Activated CD4-positive, alpha-beta T cell treated with anti-CD3 and anti-CD28 coated beads for 48 hours (primary cell): Measurements from ENCODE around the gene ENTPD6.
"Not testable (repeated sequence)": the region's sequence is repeated elsewhere in the genome, so short reads cannot be mapped to it uniquely, and the experiment has no call there.

ENCODE experiments used
- DNase-seq: peaks from one replicate; pipeline ENCODE4 v3.0.0-alpha.2; 2020

ENTPD6 gene

GRCh38 chr20:25225642-25226432 lies 30.3 kb downstream of the ENTPD6 start:
- DNase-seq = no peak

GRCh38 chr20:25226433-25227316 lies 31.2 kb downstream of the ENTPD6 start:
- DNase-seq = no peak

DNA sequence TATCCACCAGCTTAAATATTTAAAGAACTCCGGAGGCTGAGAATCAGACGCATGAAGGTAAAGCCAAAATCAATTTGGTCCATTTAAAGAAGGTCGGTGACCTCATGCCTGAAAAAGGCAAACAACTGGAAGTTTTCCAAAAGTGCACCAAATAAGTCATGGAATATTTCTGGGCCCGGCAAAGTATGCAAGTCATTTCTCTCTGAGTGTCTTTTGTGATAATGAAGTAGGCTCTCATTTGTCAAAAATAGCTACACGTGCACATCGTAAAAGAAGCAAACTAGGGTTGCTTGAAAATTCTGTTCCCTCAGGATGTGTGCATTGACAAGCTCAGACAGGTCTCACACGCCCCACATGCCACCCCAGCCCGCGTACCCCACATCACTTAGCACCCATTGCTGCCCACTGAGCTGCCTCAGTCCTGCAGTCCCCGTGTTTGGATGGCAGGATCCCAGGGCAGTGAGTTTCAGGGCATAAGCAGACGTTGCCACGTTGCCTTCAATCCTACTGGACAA lies 31.9 kb downstream of the ENTPD6 start:
- no peak for DNase-seq

GRCh38 chr20:25229486-25230165 lies 34.1 kb downstream of the ENTPD6 start:
- no peak for DNase-seq

GRCh38 chr20:25230166-25230831 lies 34.8 kb downstream of the ENTPD6 start:
- no peak for DNase-seq

- no peak for DNase-seq
Observed at GRCh38 chr20:25233016-25233772, 37.7 kb downstream of the ENTPD6 start.

DNA sequence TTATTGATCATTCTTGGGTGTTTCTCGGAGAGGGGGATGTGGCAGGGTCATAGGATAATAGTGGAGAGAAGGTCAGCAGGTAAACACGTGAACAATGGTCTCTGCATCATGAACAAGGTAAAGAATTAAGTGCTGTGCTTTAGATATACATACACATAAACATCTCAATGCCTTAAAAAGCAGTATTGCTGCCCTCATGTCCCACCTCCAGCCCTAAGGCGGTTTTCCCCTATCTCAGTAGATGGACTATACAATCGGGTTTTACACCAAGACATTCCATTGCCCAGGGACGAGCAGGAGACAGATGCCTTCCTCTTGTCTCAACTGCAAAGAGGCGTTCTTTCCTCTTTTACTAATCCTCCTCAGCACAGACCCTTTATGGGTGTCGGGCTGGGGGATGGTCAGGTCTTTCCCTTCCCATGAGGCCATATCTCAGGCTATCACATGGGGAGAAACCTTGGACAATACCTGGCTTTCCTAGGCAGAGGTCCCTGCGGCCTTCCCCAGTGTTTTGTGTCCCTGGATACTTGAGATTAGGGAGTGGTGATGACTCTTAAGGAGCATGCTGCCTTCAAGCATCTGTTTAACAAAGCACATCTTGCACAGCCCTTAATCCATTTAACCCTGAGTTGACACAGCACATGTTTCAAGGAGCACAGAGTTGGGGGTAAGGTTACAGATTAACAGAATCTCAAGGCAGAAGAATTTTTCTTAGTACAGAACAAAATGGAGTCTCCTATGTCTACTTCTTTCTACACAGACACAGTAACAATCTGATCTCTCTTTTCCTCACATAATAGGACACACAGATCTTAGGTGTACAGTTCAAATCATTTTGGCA lies 38.7 kb downstream of the ENTPD6 start:
- not testable (repeated sequence) for DNase-seq

GRCh38 chr20:25236450-25237304 lies 41.2 kb downstream of the ENTPD6 start:
- no peak for DNase-seq

- peak; percentile 79 for DNase-seq
Observed at GRCh38 chr20:25237610-25238318, 42.3 kb downstream of the ENTPD6 start.

GRCh38 chr20:25238319-25239037 lies 43.0 kb downstream of the ENTPD6 start:
- DNase-seq = no peak

GRCh38 chr20:25239387-25240370 lies 44.2 kb downstream of the ENTPD6 start:
- no peak for DNase-seq

- DNase-seq = not testable (repeated sequence)
Observed at GRCh38 chr20:25240851-25241658, 45.5 kb downstream of the ENTPD6 start.

DNA sequence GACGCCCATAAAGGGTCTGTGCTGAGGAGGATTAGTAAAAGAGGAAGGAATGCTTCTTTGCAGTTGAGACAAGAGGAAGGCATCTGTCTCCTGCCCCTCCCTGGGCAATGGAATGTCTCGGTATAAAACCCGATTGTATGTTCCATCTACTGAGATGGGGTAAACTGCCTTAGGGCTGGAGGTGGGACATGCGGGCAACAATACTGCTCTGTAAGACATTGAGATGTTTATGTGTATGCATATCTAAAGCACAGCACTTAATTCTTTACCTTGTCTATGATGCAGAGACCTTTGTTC lies 46.1 kb downstream of the ENTPD6 start:
- DNase-seq = not testable (repeated sequence)

- no peak for DNase-seq
Observed at GRCh38 chr20:25242231-25242630, 46.7 kb downstream of the ENTPD6 start.

DNA sequence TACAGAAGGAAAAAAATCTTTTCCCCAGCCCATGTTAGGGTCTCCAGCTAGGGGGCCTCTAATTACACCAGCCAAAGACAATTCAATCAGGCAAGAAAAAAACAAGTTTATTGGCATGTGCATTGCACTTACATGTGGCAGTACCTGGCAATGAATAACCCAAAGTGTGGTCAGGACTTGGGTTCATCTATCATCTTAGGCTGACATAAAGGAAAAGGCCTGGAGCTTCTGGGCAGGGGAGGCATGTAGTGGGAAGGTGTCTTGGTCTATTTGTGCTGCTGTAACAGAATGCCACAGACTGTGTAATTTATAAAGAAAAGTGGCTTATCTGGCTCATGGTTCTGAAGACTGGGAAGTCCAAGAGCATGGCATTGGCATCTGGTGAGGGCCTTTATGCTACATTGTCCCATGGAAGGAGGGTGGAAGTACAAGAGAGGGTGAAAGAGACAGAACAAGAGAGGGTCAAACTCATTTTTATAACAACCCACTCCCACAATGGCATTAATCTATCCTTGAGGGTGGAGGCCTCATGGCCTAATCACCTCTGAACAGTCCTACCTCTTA lies 48.0 kb downstream of the ENTPD6 start:
- DNase-seq = no peak

DNA sequence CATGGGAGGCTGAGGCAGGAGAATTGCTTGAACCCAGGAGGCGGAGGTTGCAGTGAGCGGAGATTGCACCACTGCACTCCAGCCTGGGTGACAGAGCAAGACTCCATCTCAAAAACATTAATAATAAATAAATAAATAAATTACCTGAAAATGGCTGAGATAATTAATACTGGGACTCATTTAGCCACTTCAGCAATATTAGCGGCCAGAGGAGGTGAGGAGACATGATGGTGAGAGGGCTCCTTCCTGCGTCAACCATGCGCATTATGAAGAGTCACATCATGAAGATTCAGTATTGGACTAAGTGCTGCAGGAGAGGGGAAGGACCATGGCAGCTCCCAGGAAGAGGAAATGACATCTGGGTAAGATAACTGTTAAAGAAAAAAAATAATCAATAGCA lies 49.5 kb downstream of the ENTPD6 start:
- DNase-seq = no peak
